Limb (tissue), 2 donors: ENCODE data around the gene SERPINF2.
A peak's percentile ranks its signal among the peaks of the same experiment; 100 is the strongest.
"Not testable (repeated sequence)": the region's sequence is repeated elsewhere in the genome, so short reads cannot be mapped to it uniquely, and the experiment has no call there.

ENCODE experiments used
- DNase-seq, 2 donors: peaks; one replicate each; pipeline ENCODE4 v3.0.0-alpha.2; 2016; ENCODE audit errors: extremely low spot score in 2 of 2

SERPINF2 gene

DNA sequence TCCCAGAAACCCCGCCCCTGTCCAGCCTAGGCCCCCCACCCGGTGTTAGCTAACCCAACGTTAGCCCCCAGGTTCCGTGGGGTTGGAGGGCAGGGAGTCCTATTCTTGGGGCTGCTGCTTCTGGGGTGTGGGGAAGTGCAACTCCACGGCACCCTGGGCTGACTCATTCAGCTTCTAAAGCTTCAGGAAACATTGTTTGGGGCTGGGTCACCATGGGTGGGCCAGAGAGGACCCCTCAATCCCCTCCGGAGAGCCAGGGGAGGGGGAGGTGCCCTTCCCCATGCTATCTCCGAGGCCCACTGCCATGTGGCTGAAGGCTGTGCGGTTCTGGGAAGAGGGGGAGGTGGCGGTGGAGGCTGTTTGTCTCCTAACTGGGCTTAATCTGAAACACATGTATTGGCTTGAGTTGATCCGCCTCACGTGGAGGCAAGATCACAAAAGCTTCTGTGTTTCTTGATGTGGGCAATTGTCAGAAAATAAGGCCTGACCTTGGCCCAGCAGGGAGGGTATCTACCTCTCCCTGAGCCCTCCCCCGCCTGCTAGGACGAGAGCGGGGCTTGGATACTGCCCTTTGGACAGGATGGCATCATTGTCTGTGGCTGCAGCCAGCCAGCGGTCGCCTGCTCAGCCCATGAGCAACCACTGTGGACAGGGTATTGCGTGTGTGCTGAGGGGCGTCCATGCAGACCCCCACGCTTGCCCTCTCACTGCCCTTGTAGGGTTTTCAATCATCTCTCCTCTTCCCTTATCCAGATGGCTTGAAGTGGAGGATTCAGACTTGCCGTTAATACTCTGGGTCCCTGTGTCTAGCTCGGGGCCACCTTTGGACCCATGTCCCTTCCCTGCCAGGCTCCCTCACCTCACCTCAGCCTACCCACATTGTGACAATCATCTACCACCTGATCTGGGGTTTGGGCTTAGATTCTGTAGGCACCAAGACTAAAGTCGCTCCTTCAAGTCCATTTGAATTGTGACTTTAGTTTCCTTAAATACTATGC is 20.5 kb downstream of the SERPINF2 start:
- peak; percentile 75 to 79 for DNase-seq

DNA sequence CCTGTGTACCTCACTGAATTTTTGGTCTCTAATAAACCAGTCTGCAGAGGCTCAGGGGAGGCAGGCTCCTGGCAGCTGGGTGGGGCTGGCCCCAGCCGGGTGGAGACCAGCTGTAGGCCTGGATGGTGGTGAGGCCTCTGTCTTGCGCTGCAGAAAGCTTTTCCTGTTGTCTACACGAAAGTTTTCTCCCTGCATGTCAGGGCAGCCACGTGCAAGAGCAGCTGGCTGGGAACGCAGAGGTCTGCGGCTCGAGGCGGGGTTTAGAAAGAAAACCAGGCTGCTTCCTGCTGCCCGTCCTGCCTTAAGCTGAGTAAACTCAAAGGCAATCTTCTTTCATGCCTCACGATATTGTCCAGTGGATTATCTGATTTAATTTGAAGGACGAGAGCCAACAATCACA is 21.6 kb downstream of the SERPINF2 start:
- peak; percentile 66 to 71 for DNase-seq

DNA sequence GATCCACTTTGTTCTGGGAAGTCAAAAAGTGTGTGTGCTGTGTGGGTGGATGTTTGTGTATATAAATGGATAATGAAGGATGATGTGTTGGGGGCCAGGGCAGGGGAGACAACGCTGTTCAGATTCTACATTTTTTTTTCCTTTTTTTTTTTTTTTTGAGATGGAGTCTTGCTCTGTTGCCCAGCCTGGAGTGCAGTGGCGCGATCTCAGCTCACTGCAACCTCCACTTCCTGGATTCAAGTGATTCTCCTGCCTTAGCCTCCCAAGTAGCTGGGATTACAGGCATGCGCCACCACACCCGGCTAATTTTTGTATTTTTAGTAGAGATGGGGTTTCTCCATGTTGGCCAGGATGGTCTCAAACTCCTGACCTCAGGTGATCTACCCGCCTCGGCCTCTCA is 22.0 kb downstream of the SERPINF2 start:
- DNase-seq = not testable (repeated sequence)

DNA sequence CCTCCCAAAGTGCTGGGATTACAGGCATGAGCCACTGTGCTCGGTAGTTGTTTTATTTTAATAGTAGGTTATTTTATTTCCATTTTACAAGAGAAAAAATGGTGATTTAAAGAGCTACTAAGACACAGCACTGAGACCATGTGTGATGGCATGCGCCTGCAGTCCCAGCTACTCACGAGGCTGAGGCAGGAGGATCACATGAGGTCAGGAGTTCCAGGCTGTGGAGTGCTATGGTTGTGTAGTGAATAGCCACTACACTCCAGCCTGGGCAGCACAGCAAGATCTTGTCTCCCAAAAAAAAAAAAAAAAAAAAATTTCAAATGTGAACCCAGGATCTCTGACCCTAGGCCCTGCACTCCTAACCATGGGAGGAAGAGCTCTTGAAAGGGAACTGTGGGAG is 22.9 kb downstream of the SERPINF2 start:
- no peak for DNase-seq

DNA sequence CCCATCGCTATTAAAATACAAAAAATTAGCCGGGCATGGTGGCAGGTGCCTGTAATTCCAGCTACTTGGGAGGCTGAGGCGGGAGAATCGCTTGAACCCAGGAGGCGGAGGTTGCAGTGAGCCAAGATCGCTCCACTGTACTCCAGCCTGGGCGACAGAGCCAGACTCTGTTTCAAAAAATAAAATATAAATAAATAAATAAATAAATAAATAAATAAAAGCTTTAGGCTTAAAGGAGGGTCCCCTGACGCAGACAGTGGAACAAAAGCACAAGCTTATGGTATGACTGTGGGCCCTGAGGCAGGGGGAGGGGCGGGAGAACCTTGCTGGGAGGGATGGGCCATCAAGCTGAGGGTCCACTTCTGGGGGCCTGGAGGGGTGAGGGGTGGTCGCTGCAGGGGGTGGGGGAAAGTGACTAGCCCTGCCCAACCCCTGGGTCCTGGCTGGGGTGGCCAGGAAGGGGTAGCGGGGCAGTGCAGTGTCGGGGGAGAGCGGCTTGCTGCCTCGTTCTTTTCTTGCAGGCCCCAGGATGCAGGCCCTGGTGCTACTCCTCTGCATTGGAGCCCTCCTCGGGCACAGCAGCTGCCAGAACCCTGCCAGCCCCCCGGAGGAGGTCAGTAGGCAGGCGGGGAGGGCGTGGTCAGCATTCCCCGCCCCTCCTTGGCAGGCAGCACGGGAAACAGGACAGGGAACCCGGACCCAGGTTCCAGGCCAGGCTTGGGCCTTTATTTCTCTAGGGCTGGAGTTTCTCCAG is 23.9 kb downstream of the SERPINF2 start:
- no peak for DNase-seq

DNA sequence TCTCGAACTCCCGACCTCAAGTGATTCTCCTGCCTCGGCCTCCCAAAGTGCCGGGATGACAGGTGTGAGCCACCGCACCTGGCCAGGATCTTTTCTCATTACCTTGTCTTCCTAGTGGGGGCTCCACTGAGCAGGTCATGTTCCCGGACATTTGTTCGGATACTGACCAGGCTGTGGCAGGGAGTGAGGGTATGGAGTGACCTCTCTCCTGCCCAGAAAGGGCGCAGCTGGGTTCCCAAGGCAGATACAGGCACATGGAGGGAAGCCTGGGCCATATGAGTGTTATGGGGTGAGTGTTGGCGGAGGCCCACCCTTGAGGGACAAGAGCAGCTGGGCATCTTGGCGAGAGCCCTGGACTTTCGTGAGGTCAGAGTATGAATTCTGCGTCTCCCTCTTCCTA is 24.7 kb downstream of the SERPINF2 start:
- no peak for DNase-seq

DNA sequence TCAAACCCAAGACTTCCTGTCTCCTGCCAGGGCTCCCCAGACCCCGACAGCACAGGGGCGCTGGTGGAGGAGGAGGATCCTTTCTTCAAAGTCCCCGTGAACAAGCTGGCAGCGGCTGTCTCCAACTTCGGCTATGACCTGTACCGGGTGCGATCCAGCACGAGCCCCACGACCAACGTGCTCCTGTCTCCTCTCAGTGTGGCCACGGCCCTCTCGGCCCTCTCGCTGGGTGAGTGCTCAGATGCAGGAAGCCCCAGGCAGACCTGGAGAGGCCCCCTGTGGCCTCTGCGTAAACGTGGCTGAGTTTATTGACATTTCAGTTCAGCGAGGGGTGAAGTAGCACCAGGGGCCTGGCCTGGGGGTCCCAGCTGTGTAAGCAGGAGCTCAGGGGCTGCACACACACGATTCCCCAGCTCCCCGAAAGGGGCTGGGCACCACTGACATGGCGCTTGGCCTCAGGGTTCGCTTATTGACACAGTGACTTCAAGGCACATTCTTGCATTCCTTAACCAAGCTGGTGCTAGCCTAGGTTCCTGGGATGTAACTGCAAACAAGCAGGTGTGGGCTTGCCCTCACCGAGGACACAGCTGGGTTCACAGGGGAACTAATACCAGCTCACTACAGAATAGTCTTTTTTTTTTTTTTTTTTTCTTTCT is 27.3 kb downstream of the SERPINF2 start:
- DNase-seq = no peak

DNA sequence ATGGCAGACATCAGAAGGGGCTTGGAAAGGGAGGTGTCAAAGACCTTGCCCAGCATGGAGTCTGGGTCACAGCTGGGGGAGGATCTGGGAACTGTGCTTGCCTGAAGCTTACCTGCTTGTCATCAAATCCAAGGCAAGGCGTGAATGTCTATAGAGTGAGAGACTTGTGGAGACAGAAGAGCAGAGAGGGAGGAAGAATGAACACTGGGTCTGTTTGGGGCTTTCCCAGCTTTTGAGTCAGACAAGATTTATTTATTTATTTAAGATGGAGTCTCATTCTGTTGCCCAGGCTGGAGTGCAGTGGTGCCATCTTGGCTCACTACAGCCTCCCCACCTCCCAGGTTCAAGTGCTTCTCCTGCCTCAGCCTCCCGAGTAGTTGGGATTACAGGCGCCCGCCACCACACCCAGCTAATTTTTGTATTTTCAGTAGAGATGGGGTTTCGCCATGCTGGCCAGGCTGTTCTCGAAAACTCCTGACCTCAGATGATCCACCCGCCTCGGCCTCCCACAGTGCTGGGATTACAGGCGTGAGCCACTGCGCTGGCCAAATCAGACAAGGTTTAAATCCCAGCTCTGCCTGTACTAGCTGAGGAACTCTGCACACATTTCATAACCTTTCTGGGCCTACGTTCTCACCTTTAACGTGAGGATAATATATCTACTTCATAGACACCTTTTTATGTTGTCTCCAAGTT is 30.5 kb downstream of the SERPINF2 start:
- DNase-seq = not testable (repeated sequence)

DNA sequence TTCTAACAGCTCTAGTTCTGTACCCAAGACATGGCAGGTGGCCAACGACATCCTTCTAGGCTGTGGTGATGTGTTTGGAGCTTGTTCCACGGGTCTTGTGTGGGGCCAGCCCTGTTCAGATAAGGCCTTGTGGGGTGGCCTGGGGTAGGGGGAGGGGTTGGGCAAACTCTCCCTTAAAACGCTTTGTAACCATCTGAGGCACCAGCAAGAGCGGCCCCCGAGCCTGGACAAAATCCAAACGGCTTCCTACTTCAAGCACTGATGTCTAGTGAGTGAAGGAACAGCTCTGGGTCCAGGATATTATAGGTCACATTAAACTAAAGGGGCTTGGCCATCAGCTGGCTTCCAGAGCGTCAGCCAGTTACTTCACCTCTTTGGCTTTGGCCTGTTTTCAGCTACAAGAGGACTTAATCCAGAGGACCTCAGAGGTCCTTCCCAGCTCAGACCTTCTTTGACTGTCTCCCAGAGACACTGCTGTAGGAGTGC is 31.1 kb downstream of the SERPINF2 start:
- DNase-seq = no peak

DNA sequence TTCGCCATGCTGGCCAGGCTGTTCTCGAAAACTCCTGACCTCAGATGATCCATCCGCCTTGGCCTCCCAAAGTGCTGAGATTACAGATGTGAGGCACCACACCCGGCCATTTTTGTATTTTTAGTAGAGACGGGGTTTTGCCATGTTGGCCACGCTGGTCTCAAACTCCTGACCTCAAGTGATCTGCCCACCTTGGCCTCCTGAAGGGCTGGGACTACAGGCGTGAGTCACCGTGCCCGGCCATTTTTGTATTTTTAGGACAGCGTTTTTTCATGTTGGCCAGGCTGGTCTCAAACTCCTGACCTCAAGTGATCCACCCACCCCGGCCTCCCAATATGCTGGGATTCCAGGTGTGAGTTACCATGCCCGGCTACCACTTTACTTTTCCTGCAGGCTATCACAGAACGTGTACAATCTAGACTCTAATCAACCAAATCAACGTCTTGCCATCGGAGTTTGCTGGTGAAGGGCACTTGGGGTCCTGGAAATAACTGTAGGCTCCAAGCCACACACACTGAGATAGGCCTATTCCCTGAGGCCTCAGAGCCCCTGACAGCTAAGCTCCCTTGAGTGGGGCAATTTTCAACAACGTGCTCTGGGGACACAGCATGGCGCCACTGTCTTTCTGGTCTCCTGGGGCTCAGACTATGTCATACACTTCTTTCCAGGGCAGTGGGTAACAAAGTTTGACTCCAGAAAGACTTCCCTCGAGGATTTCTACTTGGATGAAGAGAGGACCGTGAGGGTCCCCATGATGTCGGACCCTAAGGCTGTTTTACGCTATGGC is 31.9 kb downstream of the SERPINF2 start:
- no peak for DNase-seq

DNA sequence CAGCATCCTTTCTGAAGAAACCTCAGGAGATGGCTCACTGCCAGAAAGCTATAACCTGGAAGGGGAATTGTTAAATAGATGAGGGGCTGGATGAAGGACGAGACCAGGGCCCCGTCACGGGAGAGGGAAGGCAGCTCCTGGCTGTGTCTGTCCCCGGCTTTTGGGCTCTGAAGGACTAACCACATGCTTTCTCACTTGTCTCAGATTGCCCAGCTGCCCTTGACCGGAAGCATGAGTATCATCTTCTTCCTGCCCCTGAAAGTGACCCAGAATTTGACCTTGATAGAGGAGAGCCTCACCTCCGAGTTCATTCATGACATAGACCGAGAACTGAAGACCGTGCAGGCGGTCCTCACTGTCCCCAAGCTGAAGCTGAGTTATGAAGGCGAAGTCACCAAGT is 33.7 kb downstream of the SERPINF2 start:
- no peak for DNase-seq

DNA sequence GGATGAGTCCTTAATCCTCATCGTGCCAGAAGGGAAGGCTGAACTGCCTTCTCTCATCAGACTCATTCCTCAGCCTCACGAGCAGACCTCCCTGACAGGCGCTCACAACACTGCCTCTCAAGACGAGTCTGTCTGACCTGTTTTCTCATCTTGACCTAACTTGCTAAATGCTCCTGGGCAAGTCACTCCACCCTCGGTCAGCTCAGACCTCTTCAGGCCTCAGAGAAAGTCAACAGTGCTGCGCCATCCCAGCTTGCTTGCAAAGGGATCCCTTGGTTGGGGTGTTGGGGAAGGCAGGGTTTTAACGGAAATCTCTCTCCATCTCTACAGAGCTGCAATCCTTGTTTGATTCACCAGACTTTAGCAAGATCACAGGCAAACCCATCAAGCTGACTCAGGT is 34.2 kb downstream of the SERPINF2 start:
- no peak for DNase-seq

DNA sequence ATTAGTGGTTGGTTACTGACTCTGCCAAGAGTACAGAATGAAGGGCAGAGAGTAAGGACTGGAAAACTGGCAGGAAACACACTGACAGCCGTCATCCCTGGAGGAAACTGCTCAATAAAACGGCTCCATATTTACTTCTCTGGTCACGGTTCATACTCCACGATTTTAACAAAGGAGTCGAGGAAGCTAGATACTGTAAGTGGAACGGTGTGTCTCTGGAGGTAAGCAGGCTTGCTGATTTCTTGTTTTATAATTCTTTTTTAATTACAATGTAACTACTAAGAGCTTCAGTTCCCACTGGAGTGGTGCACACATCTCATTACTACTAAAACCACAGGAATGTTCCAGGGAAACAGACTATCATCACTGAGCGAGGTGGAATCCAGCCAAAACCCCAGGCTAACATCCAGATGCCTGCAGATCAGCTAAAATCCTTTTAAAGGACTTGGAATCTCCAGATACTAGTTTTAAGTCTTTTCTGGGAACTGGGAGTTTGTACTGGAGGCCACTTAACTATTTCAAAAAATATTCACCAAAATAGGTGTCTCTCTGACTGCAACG is 37.0 kb downstream of the SERPINF2 start:
- peak; percentile 76 to 91 for DNase-seq

DNA sequence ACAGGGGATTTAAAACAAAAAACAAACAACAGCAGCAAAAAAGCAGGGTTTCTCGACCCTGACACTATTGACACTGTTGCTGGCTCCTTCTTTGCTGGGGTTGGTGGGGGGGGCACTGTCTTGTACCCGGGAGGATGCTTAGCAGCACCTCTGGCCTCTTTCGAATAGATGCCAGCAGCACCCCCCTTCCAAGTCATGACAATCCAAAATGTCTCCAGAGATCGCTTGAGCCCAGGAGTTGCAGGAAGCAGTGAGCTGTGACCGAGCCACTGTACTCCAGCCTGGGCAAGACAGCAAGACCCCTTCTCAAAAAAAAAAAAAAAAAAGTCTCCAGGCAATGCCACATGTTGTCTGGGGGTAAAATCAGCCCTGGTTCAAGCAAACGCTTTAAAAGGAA is 39.5 kb downstream of the SERPINF2 start:
- no peak for DNase-seq

DNA sequence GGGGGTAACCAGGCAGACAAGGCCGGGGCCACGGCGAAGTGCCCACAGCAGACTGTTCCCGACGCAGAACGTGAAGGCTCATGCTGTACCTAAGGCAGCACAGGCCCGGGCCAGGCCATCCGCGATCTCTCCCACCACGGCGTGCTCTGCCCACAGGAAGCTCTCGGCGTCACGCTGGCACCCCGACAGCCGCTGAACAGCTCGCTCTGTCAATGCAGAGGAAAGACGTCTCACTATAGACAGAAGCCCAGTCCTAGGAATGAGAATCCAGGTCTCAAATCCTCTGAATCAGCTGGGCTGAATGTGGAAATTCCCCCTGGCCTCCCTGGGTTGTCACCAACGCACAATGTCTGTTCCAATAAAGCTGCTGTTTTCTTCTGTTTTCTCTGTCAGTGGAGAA is 40.6 kb downstream of the SERPINF2 start:
- no peak for DNase-seq

DNA sequence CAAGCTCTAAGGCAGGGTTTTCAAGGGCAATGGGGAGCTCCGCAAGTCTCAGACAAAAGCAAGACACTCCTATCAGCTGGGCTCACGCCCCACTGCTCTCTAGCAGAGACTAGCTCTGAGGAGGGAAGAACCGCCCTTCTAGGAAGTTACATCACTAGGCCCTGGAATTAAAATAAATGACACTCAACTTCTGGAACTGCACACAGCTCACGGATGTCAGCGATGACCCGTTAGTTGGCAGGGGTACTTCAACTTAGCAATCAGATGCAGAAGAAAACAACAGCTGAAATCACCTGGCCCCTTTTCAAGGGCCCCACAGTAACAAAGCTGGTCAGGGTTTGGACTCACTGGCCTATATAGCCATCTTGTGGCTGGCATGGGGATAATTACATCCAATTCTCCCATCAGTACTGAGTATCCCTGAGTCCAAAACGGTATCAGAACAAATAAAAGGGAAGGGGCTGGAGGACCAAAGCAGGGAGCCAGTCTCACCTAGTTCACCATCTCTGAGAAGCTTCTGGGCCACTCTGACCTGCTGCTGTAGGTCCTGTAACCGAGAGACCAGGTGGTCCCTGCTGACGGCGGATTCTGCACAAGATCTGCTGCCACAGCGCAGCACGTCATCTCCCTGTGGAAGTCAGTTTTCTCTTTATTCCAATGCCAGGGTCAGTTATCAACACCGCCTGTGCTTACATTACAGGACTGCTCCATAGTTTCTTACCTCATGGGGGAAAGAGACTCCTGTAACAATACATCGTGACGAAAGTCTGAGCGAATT is 41.4 kb downstream of the SERPINF2 start:
- peak; percentile 60 to 87 for DNase-seq

DNA sequence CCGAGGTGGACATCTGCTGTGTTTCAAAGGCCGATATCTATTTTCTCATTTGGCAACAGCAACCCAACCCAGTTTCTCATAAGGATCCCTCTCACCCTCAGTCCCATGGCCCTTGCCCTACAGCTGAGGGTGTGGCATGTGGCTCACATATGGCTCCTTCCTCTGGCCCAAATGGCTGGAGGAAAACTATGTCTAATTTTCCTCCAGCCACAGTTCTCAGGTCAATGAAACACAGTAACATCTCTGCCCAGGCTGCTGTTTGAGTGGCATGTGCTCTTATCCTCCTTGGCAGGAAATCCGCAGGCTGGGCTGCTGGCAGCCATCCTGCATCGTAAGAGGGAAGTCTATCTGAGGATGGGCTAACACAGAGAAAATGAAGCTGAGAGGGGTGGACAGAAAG is 43.3 kb downstream of the SERPINF2 start:
- no peak for DNase-seq

DNA sequence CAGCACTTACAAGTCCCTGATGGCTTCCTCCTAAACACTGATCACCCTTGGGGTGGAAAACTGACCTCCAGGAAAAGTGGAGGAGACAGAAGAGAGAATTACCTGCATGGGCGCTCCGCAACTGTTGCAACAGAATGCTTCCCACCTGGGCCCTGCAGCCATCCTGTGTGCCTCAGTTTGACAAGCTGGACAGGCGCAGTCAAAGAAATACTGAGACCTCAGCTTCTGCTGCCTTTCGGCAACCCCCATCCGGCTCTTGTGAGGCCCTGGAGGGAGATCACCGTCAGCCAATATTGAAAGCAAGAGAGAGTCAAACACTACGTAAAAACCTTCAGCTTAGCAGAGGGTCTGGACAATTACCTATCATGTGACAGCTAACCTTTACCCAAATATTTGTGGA is 44.0 kb downstream of the SERPINF2 start:
- no peak for DNase-seq

DNA sequence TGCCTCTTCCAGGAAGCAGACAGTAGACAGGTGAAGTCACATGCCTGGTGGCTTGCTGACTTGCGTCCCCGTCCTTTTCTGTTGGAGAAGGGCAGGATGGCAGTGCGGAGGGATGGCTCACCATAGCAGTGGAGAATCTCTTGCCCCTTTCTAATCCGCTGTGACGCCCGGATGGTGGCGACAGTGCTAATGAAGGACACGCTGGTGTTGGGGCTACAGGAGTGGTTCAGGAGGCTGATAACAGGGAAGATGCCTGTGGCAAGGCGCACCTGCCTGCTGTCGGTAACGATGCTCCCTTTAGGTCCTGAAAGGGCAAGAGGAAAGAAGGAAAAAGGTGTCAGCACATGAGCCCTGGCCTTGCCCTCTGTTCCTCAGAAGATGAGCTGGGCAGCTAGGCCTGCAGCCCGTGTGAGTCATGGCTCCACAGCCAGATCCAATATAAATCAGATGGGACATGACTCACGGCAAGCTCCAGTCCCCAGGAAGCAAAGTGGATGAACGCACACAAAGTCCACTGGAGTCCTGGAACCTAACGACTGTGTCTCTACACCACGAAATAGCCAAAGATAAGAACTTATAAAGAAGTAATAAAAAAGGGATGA is 44.7 kb downstream of the SERPINF2 start:
- no peak for DNase-seq
